HepG2 (cell line): ENCODE measurements around the gene BIRC7. TPM values are rescaled to one million over a fixed set of nuclear protein-coding genes. Genes with fewer than 3 reads are reported as not detected.

Source experiments
- ATAC-seq: fragments of 200-7000 bp; cut with Tn5 transposase; 3 replicates; pipeline ENCODE4 v1.9.1; 2020; ENCODE audit warnings: mild to moderate bottlenecking, moderate library complexity
- BruUV-seq: library from RNA; stranded (reverse); fragments of 400-500 nt; replicated peaks from 2 replicates; lab custom pipeline; 2021; lab: Mats Ljungman, UMichigan
- CTCF ChIA-PET: fragments of 300-600 bp; formaldehyde crosslinking; extraction: SDS; loops from one replicate; lab custom pipeline; 2021; ENCODE audit warnings: low total read pairs, inconsistent platforms, low intra/inter-chr PET ratio; lab: Yijun Ruan, JAX
- POLR2A ChIA-PET: fragments of 350-600 bp; sonication (Branson Sonifier 250); formaldehyde crosslinking; loops from one replicate; lab custom pipeline; 2020; ENCODE audit warnings: antibody characterized with exemption, inconsistent platforms; lab: Yijun Ruan, JAX
- DNase-seq: peaks from one replicate; pipeline ENCODE4 v3.0.0-alpha.2; 2015; ENCODE audit warnings: low spot score
- FAIRE-seq: peaks from 3 replicates; lab custom pipeline; 2011; peaks lifted over from hg19 to GRCh38; lab: Jason Lieb, UNC
- H2AFZ ChIP-seq: one replicate; pipeline ENCODE4 v1.6.1; 2011; ENCODE audit warnings: low read length, inconsistent platforms
- H3K27ac ChIP-seq: fragments of 300-600 bp; 3 replicates; pipeline ENCODE4 v1.8.0; 2011; ENCODE audit warnings: mixed run types, mild to moderate bottlenecking, mixed read lengths, low read length, inconsistent platforms; ENCODE audit not compliant: insufficient read depth; ENCODE audit errors: extremely low read length
- H3K27me3 ChIP-seq, 2 experiments: fragments of 200-600 bp in 1 of 2; 2 replicates in 1 of 2; 3 replicates in 1 of 2; pipeline versions ENCODE4 v1.6.0 to v1.8.0; 2011; ENCODE audit warnings: low read length in 2 of 2, mild to moderate bottlenecking in 2 of 2, moderate library complexity in 2 of 2, inconsistent platforms in 1 of 2; ENCODE audit not compliant: insufficient read depth in 2 of 2, control insufficient read depth in 1 of 2
- H3K36me3 ChIP-seq, 2 experiments: fragments of 200-600 bp in 1 of 2; replicated peaks in 1 of 2; 2 replicates in 1 of 2; 3 replicates in 1 of 2; pipeline versions ENCODE4 v1.5.1 to v1.8.0; 2011; ENCODE audit warnings: low read length in 2 of 2, inconsistent platforms in 1 of 2; ENCODE audit not compliant: insufficient read depth in 2 of 2, control insufficient read depth in 1 of 2
- H3K4me1 ChIP-seq: 2 replicates; pipeline ENCODE4 v1.5.1; 2012; ENCODE audit warnings: low read length, inconsistent platforms; ENCODE audit not compliant: insufficient read depth
- H3K4me2 ChIP-seq: 2 replicates; pipeline ENCODE4 v1.6.0; 2011; ENCODE audit warnings: low read depth, low read length, inconsistent platforms
- H3K4me3 ChIP-seq, 3 experiments: fragments of 200-600 bp in 1 of 3; sonication (generic), shearing (Covaris generic) in 1 of 3; replicated peaks in 1 of 3; 2 replicates each; pipeline ENCODE4 v1.5.1; 2011 to 2016; ENCODE audit warnings: low read length in 3 of 3, inconsistent platforms in 2 of 3, low read depth in 2 of 3, mild to moderate bottlenecking in 2 of 3, control low read depth in 1 of 3, mixed read lengths in 1 of 3; ENCODE audit not compliant: insufficient read depth in 1 of 3
- H3K79me2 ChIP-seq: one replicate; pipeline ENCODE4 v1.6.1; 2011; ENCODE audit warnings: low read length, inconsistent platforms; ENCODE audit not compliant: insufficient read depth
- H3K9ac ChIP-seq: 2 replicates; pipeline ENCODE4 v1.6.0; 2011; ENCODE audit warnings: mild to moderate bottlenecking, low read depth, low read length, inconsistent platforms; ENCODE audit not compliant: insufficient read depth
- H3K9me3 ChIP-seq: 2 replicates; pipeline ENCODE4 v1.5.1; 2012; ENCODE audit warnings: mild to moderate bottlenecking, low read length
- H4K20me1 ChIP-seq: 2 replicates; pipeline ENCODE4 v1.6.0; 2011; ENCODE audit warnings: inconsistent platforms, mild to moderate bottlenecking, low read length, moderate library complexity; ENCODE audit not compliant: insufficient read depth
- CHCHD3 ChIP-seq: sonication (generic); formaldehyde crosslinking; IDR thresholded peaks from 2 replicates; pipeline ENCODE4 v1.8.0; 2022; ENCODE audit warnings: mild to moderate bottlenecking, missing genetic modification reagents, moderate library complexity
- MIXL1 ChIP-seq: IDR thresholded peaks from 2 replicates; pipeline ENCODE4 v1.6.1; 2016
- MXD3 ChIP-seq: IDR thresholded peaks from 2 replicates; pipeline ENCODE4 v1.6.1; 2016; ENCODE audit warnings: mild to moderate bottlenecking, missing biosample characterization, missing genetic modification reagents
- TCF12 ChIP-seq, 2 experiments: fragments of 450-650 bp in 1 of 2; sonication (generic) in 1 of 2; formaldehyde crosslinking in 1 of 2; IDR thresholded peaks; 2 replicates each; pipeline versions ENCODE4 v1.6.1 to v1.8.0; 2017 to 2022; ENCODE audit warnings: antibody characterized with exemption in 1 of 2, mild to moderate bottlenecking in 1 of 2, missing genetic modification reagents in 1 of 2, moderate library complexity in 1 of 2
- ZC3H13 ChIP-seq: sonication (generic); formaldehyde crosslinking; IDR thresholded peaks from 2 replicates; pipeline ENCODE4 v1.8.1; 2023; ENCODE audit warnings: mild to moderate bottlenecking, missing genetic modification reagents, moderate library complexity
- ZNF232 ChIP-seq: sonication (generic); formaldehyde crosslinking; IDR thresholded peaks from 2 replicates; pipeline ENCODE4 v1.4.0; 2020; ENCODE audit warnings: missing genetic modification reagents, borderline replicate concordance
- ZNF782 ChIP-seq: sonication (generic); formaldehyde crosslinking; IDR thresholded peaks from 2 replicates; pipeline ENCODE4 v1.4.0; 2020; ENCODE audit warnings: missing genetic modification reagents, mild to moderate bottlenecking, borderline replicate concordance
- ZNF891 ChIP-seq: sonication (generic); formaldehyde crosslinking; IDR thresholded peaks from 2 replicates; pipeline ENCODE4 v1.5.0; 2020; ENCODE audit warnings: mild to moderate bottlenecking, missing genetic modification reagents
- ZSCAN9 ChIP-seq: IDR thresholded peaks from 2 replicates; pipeline ENCODE4 v1.6.1; 2016; ENCODE audit warnings: borderline replicate concordance
- WGBS: methylation state at CpG from one replicate; pipeline ENCODE4 v1.1.6; 2017; ENCODE audit warnings: low lambda C conversion rate; 5-methylcytosine and 5-hydroxymethylcytosine counted together
- in situ Hi-C: cut with HindIII; loops from 2 replicates; pipeline ENCODE4 v1.10.0; 2017; ENCODE audit warnings: low pct_unique_long_range_greater_than_20kb; ENCODE audit not compliant: extremely low pct_ligation_motif_present
- intact Hi-C: fragments of 100-400 bp; cut with micrococcal nuclease; formaldehyde crosslinking; loops from one replicate; pipeline ENCODE4 v1.10.0; 2022; ENCODE audit not compliant: unreplicated experiment
- polyA plus RNA-seq, 8 experiments: library from polyadenylated mRNA; depleted of rRNA in 3 of 8; stranded (reverse) in 7 of 8; unstranded in 1 of 8; fragments of >200 nt; fragmentation: Illumina TruSeq in 4 of 8; extraction: Trizol in 4 of 8; gene quantifications; 2 replicates each; pipeline versions ENCODE4 v1.2.1 to v1.2.3, GENCODE V29; 2011 to 2016; ENCODE audit warnings: low read depth in 4 of 8, missing spikeins in 1 of 8, mixed read lengths in 1 of 8; ENCODE audit not compliant: insufficient read depth in 1 of 8
- total RNA-seq, 5 experiments: library from RNA; depleted of rRNA; stranded (reverse); fragments of >200 nt; fragmentation: Illumina TruSeq; extraction: Trizol; gene quantifications; 2 replicates each; pipeline ENCODE4 v1.2.3, GENCODE V29; 2016; ENCODE audit warnings: low read depth in 1 of 5

BIRC7 gene
- total and polyA plus RNA-seq, 2 of the 13 experiments (the other 11 are each of a cell fraction or from before 2014, with no cell fraction given) = 0.27 to 5.1 TPM

- TF ChIP-seq ZC3H13 (CRISPR knock-in tag) (no peak), ZNF782 (CRISPR knock-in tag) (no peak), CHCHD3 (CRISPR knock-in tag) (no peak), MXD3 (CRISPR knock-in tag) (no peak), MIXL1 (no peak)
Observed at GRCh38 chr20:63188159-63188442, 47.6 kb upstream of the BIRC7 start (continued).

GRCh38 chr20:63188641-63189321, 46.9 kb upstream of the BIRC7 start:
- H2AFZ ChIP-seq = no peak overlapping the region
- DNase-seq (no peak), FAIRE-seq (no peak), ATAC-seq (no peak)
- ChIA-PET POLR2A (no interaction called here), CTCF (interaction anchor here (0.6 kb wide), 1 partner anchor 68 kb away, joined by 3 read pairs; no protein-coding TSS in a partner anchor)
- no peaks in the 10 kb centered on the region for H3K4me1 ChIP-seq
- no peaks in the 10 kb centered on the region for H3K36me3 ChIP-seq
- BruUV-seq = no TSS peak
- H3K79me2 ChIP-seq = no peaks in the 10 kb centered on the region
- no peaks in the 10 kb centered on the region; the same call in 1 of the 2 replicates for H4K20me1 ChIP-seq
- in situ Hi-C loops = no loop called here
- 25% methylated on average over 14 of the region's 15 CpGs for WGBS
- H3K27ac ChIP-seq = no peak overlapping the region
- H3K4me3 ChIP-seq = no peak overlapping the region
- no peak overlapping the region for H3K9ac ChIP-seq
- TF ChIP-seq ZNF232 (CRISPR knock-in tag) = no peak
- TF ChIP-seq TCF12 (IDR thresholded peaks at IDR 0.05) = no peak
- TF ChIP-seq TCF12 (CRISPR knock-in tag; IDR thresholded peaks at IDR 0.05) = no peak
- no peak for TF ChIP-seq ZSCAN9 (CRISPR knock-in tag)
- no peak for TF ChIP-seq ZNF891 (CRISPR knock-in tag)
- intact Hi-C loops = no loop called here
- no peaks in the 10 kb centered on the region for H3K27me3 ChIP-seq
- no peak overlapping the region for H3K4me2 ChIP-seq
- no peaks in the 10 kb centered on the region for H3K9me3 ChIP-seq
